ENCODE measurements around the gene SLC38A2. TPM values are rescaled to one million over a fixed set of nuclear protein-coding genes. Genes with fewer than 3 reads are reported as not detected.
A peak's percentile ranks its signal among the peaks of the same experiment; 100 is the strongest.
"Not testable (repeated sequence)": the region's sequence is repeated elsewhere in the genome, so short reads cannot be mapped to it uniquely, and the experiment has no call there.

SLC38A2 gene
- total RNA-seq, 1 donor from 2014 or later = 249 TPM

GRCh38 chr12:46402941-46403718 is 30.6 kb upstream of the SLC38A2 start:
- Mint-ChIP-seq H3K27ac (ENCODE audit: unreplicated experiment) (peak overlapping the region; percentile 67), H3K36me3 (ENCODE audit: low read depth, unreplicated experiment) (no peaks in the 10 kb centered on the region), H3K4me1 (ENCODE audit: unreplicated experiment) (peaks cover 31% of the 10 kb centered on the region), H3K9me3 (ENCODE audit: unreplicated experiment) (no peaks in the 10 kb centered on the region), H3K27me3 (ENCODE audit: unreplicated experiment) (peaks cover 1% of the 10 kb centered on the region), H3K4me3 (ENCODE audit: unreplicated experiment) (no peak overlapping the region)
- DNase-seq (ENCODE audit: low spot score) = no peak
- TF ChIP-seq CTCF (IDR thresholded peaks at IDR 0.05; ENCODE audit: unreplicated experiment) = no peak

- no peaks in the 10 kb centered on the region for H3K9me3 Mint-ChIP-seq (ENCODE audit: unreplicated experiment)
- no peak for DNase-seq (ENCODE audit: low spot score)
- H3K27ac Mint-ChIP-seq (ENCODE audit: unreplicated experiment) = peak overlapping the region; percentile 67
- no peaks in the 10 kb centered on the region for H3K36me3 Mint-ChIP-seq (ENCODE audit: low read depth, unreplicated experiment)
- no peak overlapping the region for H3K4me3 Mint-ChIP-seq (ENCODE audit: unreplicated experiment)
- H3K4me1 Mint-ChIP-seq (ENCODE audit: unreplicated experiment) = peaks cover 31% of the 10 kb centered on the region
- TF ChIP-seq CTCF (IDR thresholded peaks at IDR 0.05; ENCODE audit: unreplicated experiment) = no peak
- H3K27me3 Mint-ChIP-seq (ENCODE audit: unreplicated experiment) = peaks cover 1% of the 10 kb centered on the region
These were observed 29.9 kb upstream of the SLC38A2 start for GRCh38 chr12:46402451-46402850.

DNA sequence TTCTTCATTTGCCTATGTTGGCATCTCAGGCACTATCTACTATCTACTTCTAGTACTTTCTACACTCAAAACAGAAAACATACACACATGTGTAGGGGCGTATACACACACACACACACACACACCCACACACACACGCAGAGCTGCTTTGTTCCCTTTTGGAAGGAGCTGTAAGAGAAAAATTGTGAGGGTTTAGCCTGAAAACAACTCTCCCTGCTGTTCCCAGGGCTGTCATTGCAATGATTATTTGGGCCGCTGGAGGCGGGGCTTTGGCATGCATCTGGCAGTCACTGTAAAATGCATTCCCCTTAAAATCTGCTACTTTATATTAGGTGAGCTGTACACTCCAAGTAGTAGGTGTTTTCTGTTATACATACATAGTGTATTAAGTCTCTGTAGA is 29.1 kb upstream of the SLC38A2 start:
- Mint-ChIP-seq H3K4me3 (ENCODE audit: unreplicated experiment) (no peak overlapping the region), H3K9me3 (ENCODE audit: unreplicated experiment) (no peaks in the 10 kb centered on the region), H3K36me3 (ENCODE audit: low read depth, unreplicated experiment) (no peaks in the 10 kb centered on the region), H3K4me1 (ENCODE audit: unreplicated experiment) (peaks cover 31% of the 10 kb centered on the region), H3K27ac (ENCODE audit: unreplicated experiment) (peak overlapping the region; percentile 44), H3K27me3 (ENCODE audit: unreplicated experiment) (peaks cover 1% of the 10 kb centered on the region)
- no peak for DNase-seq (ENCODE audit: low spot score)
- TF ChIP-seq CTCF (IDR thresholded peaks at IDR 0.05; ENCODE audit: unreplicated experiment) = no peak

GRCh38 chr12:46400406-46400805 is 27.8 kb upstream of the SLC38A2 start:
- DNase-seq (ENCODE audit: low spot score) = no peak
- peaks cover 27% of the 10 kb centered on the region for H3K4me1 Mint-ChIP-seq (ENCODE audit: unreplicated experiment)
- peaks cover 1% of the 10 kb centered on the region for H3K27me3 Mint-ChIP-seq (ENCODE audit: unreplicated experiment)
- H3K9me3 Mint-ChIP-seq (ENCODE audit: unreplicated experiment) = no peaks in the 10 kb centered on the region
- H3K27ac Mint-ChIP-seq (ENCODE audit: unreplicated experiment) = no peak overlapping the region
- no peak for TF ChIP-seq CTCF (IDR thresholded peaks at IDR 0.05; ENCODE audit: unreplicated experiment)
- H3K36me3 Mint-ChIP-seq (ENCODE audit: low read depth, unreplicated experiment) = no peaks in the 10 kb centered on the region
- no peak overlapping the region for H3K4me3 Mint-ChIP-seq (ENCODE audit: unreplicated experiment)

- not testable (repeated sequence) for H3K27ac Mint-ChIP-seq (ENCODE audit: unreplicated experiment); DNase-seq (ENCODE audit: low spot score); H3K9me3 Mint-ChIP-seq (ENCODE audit: unreplicated experiment); H3K36me3 Mint-ChIP-seq (ENCODE audit: low read depth, unreplicated experiment); H3K4me3 Mint-ChIP-seq (ENCODE audit: unreplicated experiment); H3K27me3 Mint-ChIP-seq (ENCODE audit: unreplicated experiment)
- peaks cover 29% of the 10 kb centered on the region for H3K4me1 Mint-ChIP-seq (ENCODE audit: unreplicated experiment)
These were observed 27.1 kb upstream of the SLC38A2 start for GRCh38 chr12:46399461-46400248.

All from endothelial cell (in vitro differentiated cells).